ENCODE measurements around the gene CTXN1.

CTXN1 gene

GRCh38 chr19:7926021-7926726, at the start of gene CTXN1:
CTXN1 (minus strand) TSS chr19:7926135; CDS start chr19:7925538, 597 bp downstream.
- TF ChIP-seq ZFX (IDR thresholded peaks at IDR 0.05; ENCODE audit: borderline replicate concordance), result no peak
- no peak for TF ChIP-seq CTCF (IDR thresholded peaks at IDR 0.05)

DNA sequence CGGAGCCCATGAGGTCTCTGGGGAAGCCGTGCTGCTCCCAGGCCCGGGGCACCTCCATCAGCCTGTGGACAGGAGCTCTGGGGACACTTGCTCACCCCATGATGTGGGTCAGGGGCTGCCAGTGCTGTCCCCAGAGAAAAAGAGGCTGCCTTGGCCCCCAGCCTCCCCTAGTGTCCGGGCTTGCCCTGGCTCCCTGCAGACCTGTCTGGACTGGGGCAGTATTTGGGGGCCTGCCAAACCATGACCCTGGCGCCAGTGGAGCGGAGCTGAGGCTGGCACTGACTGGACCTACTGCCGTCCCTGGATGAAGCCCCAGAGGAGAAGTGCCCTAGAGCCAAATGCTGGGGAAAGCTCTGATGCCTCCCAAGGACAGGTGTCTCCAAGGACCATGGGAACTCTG, 49.1 kb upstream of the CTXN1 start:
- TF ChIP-seq ZFX (IDR thresholded peaks at IDR 0.05; ENCODE audit: borderline replicate concordance), result no peak
- TF ChIP-seq CTCF (IDR thresholded peaks at IDR 0.05), result no peak
- H3K27ac ChIP-seq, result no peak overlapping the region

More at GRCh38 chr19:7926021-7926726, at the start of gene CTXN1:
- H3K27ac ChIP-seq, result peak within 1 kb of the TSS; percentile 97

GRCh38 chr19:7973883-7974282, 47.9 kb upstream of the CTXN1 start:
- no peak overlapping the region for H3K27ac ChIP-seq
- TF ChIP-seq CTCF (IDR thresholded peaks at IDR 0.05) (no peak), ZFX (IDR thresholded peaks at IDR 0.05; ENCODE audit: borderline replicate concordance) (no peak)

DNA sequence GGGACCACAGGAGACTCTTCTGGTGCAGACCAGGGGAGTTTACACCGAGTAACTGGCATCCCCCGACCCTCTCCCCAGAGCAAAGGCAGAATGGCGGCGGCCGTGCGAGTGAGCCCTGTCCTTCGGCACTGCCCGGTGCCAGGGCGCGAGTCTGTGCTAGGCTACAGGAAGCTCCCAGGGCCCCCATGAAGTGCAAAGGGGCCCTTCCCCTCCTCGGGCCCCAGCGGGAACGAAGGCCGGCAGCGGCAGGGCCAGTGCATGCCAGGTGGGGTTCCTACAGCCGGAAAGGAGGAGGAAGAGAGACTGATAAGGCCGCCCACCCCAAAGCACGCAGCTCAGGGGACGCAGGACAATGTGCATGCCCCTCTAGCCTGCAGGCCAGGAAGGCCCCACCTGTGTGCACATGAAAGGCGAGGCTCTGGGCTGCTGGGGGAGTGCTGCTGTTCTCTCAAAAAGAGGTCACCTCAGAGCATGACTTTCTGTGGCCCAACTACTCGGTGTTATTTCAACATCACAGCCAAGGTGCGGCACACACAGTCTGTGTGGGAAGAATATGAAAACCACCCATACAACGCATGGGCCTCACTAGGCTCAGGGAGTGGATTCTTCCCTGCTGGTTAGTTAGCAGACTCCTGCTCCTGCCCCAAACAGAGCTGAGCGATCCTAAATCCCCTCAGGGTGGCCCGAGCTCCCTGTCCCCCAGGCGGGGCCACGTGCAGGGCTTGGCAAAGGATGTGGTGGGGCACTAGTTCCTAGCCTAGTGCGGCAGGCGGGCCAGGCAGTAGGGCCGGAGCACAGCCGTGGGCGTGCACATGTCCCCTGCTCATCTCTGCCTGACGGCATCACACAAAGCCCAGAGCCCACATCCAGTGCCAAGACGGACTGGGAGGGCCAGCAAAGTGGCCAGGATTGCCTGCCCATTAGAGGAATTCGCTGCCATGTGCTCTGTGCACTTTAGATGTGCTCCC, 45.9 kb upstream of the CTXN1 start:
- H3K27ac ChIP-seq, result no peak overlapping the region
- no peak for TF ChIP-seq CTCF (IDR thresholded peaks at IDR 0.05)
- no peak for TF ChIP-seq ZFX (IDR thresholded peaks at IDR 0.05; ENCODE audit: borderline replicate concordance)

GRCh38 chr19:7970716-7971448, 44.9 kb upstream of the CTXN1 start:
- no peak overlapping the region for H3K27ac ChIP-seq
- TF ChIP-seq ZFX (IDR thresholded peaks at IDR 0.05; ENCODE audit: borderline replicate concordance) (no peak), CTCF (IDR thresholded peaks at IDR 0.05) (peak; percentile 87)

DNA sequence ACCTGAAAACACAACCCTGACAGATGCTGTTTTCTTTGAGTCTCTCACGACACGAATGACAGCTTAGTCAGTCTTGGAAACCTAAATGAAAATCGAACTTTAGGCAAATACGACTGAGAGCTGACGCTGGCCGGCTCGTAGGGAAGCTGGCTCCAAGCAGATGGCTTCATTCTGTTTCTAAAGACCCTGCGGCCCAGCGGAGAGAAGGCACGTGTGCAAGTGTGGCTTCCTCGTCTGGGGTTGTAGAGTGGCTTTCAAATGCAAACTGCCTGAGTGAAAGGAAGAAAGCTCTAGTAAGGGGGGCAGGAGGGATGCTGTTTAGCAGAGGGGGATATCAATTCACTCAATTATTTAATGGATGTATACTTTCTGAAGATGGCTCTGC, 43.6 kb upstream of the CTXN1 start:
- TF ChIP-seq CTCF (IDR thresholded peaks at IDR 0.05) (no peak), ZFX (IDR thresholded peaks at IDR 0.05; ENCODE audit: borderline replicate concordance) (no peak)
- no peak overlapping the region for H3K27ac ChIP-seq
